Left colon (tissue), 2 donors: ENCODE measurements around the gene TULP3. TPM values are rescaled to one million over a fixed set of nuclear protein-coding genes. Genes with fewer than 3 reads are reported as not detected.
"Not testable (repeated sequence)": the region's sequence is repeated elsewhere in the genome, so short reads cannot be mapped to it uniquely, and the experiment has no call there.

ENCODE experiments used
- ATAC-seq: fragments of 200-7000 bp; cut with Tn5 transposase; one replicate; pipeline ENCODE4 v1.9.1; 2020; ENCODE audit warnings: mild to moderate bottlenecking, moderate library complexity
- DNase-seq, 2 donors: peaks; one replicate each; pipeline ENCODE4 v3.0.0-alpha.2; 2020
- intact Hi-C, 2 donors: fragments of 100-400 bp; cut with DNase I in 1 of 2; cut with micrococcal nuclease in 1 of 2; formaldehyde crosslinking; loops; one replicate each; pipeline versions ENCODE4 v1.11.2 to v1.14.0; 2022; cut with DNase I, micrococcal nuclease
- total RNA-seq, 2 donors: library from RNA; stranded (reverse); fragmentation: NEBNext Ultra II Directional; extraction: Animal tissue kit (Norgen Biotek cat#: 25700); gene quantifications; one replicate each; pipeline ENCODE4 v1.2.1, GENCODE V29; 2021
- donor health status: DM: no; HTN: no; CAD: no.
- donor health status: DM: yes; HTN: yes; CAD: no.

The TULP3 gene
- total RNA-seq, 2 donors from 2014 or later, result 7.5 to 9.9 TPM

GRCh38 chr12:2868986-2869632 is 21.6 kb upstream of the TULP3 start:
- not testable (repeated sequence) for ATAC-seq, DNase-seq
- intact Hi-C loops, result loop anchor here in 1 of 2 donors (10.0 kb wide), 1 partner anchor 166 kb away; no protein-coding TSS in a partner anchor

- intact Hi-C loops, result no loop called here
- ATAC-seq, result peak; percentile 67
- DNase-seq, result no peak
Measured at GRCh38 chr12:2876431-2877046, 14.2 kb upstream of the TULP3 start.

- DNase-seq (peak; percentile 91 to 93), ATAC-seq (peak; percentile 90)
- intact Hi-C loops, result no loop called here
Measured at GRCh38 chr12:2877047-2877952, 13.4 kb upstream of the TULP3 start, which contains the start of the genes FOXM1 and RHNO1. Gene FOXM1 (minus strand): TSS chr12:2877174. CDS start chr12:2874478, 2,696 bp downstream. Gene RHNO1 (plus strand): TSS chr12:2877223. CDS start chr12:2885367, 8,144 bp downstream.

GRCh38 chr12:2877953-2878732 is 12.5 kb upstream of the TULP3 start:
- no peak for DNase-seq
- ATAC-seq, result no peak
- intact Hi-C loops, result no loop called here

GRCh38 chr12:2879853-2880252 is 10.8 kb upstream of the TULP3 start:
- no peak for ATAC-seq
- no peak for DNase-seq
- intact Hi-C loops, result no loop called here

- intact Hi-C loops, result no loop called here
- DNase-seq (no peak), ATAC-seq (peak; percentile 10)
Measured at GRCh38 chr12:2884810-2885209, 5.9 kb upstream of the TULP3 start.

- DNase-seq, result no peak
- intact Hi-C loops, result no loop called here
- no peak for ATAC-seq
Measured at GRCh38 chr12:2886768-2887450, 3.8 kb upstream of the TULP3 start.

GRCh38 chr12:2890001-2890387 is 697 bp upstream of the TULP3 start:
- ATAC-seq (no peak), DNase-seq (no peak)
- intact Hi-C loops, result no loop called here

GRCh38 chr12:2891240-2892053 is 756 bp downstream of the TULP3 start:
- DNase-seq (peak; percentile 38 to 61), ATAC-seq (peak; percentile 37)
- intact Hi-C loops, result no loop called here

- no peak for DNase-seq
- intact Hi-C loops, result no loop called here
- ATAC-seq, result no peak
Measured at GRCh38 chr12:2892246-2892645, 1.6 kb downstream of the TULP3 start.

- no peak for ATAC-seq
- intact Hi-C loops, result no loop called here
- no peak for DNase-seq
Measured at GRCh38 chr12:2893007-2893406, 2.3 kb downstream of the TULP3 start.

GRCh38 chr12:2895051-2895451 is 4.4 kb downstream of the TULP3 start:
- ATAC-seq (no peak), DNase-seq (no peak)
- intact Hi-C loops, result no loop called here

- no peak for ATAC-seq
- intact Hi-C loops, result no loop called here
- DNase-seq, result no peak
Measured at GRCh38 chr12:2895511-2895910, 4.8 kb downstream of the TULP3 start.

GRCh38 chr12:2897418-2897817 is 6.7 kb downstream of the TULP3 start:
- DNase-seq (no peak), ATAC-seq (no peak)
- intact Hi-C loops, result no loop called here

- ATAC-seq (no peak), DNase-seq (no peak)
- intact Hi-C loops, result no loop called here
Measured at GRCh38 chr12:2900642-2901041, 10.0 kb downstream of the TULP3 start.

- no peak for DNase-seq
- no peak for ATAC-seq
- intact Hi-C loops, result no loop called here
Measured at GRCh38 chr12:2902272-2902880, 11.7 kb downstream of the TULP3 start.

GRCh38 chr12:2904260-2904659 is 13.6 kb downstream of the TULP3 start:
- DNase-seq (no peak), ATAC-seq (no peak)
- intact Hi-C loops, result no loop called here
